Measurements from ENCODE around the gene PKN1. TPM values are rescaled to one million over a fixed set of nuclear protein-coding genes. Genes with fewer than 3 reads are reported as not detected.
"Not testable (repeated sequence)": the region's sequence is repeated elsewhere in the genome, so short reads cannot be mapped to it uniquely, and the experiment has no call there.

Gene PKN1
- total RNA-seq, 1 donor from 2014 or later: 159 TPM

DNA sequence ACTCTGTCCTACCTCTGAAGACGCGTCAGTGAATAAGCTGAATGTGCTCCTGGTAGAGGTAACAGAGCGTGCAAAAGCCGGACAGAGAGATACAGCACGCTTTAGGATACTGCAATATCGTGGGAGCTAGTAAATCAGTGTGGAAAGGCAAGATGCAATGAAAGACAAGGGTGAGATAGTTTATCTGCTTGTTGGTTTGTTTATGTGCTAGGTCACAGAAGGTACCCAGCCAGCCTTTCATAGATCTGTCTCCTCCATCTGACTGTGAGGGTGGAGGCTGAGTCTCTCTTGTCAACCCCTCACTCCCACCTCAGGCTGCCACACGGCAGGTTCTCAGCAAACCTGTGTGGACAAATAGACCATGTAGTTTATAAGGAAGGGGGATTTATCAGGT, 63.7 kb downstream of the PKN1 start:
- Histone ChIP-seq H3K27me3 (no peaks in the 10 kb centered on the region), H3K4me3 (peak overlapping the region; percentile 91), H3K27ac (peak overlapping the region; percentile 80), H3K9me3 (no peaks in the 10 kb centered on the region), H3K4me1 (peaks cover 29% of the 10 kb centered on the region), H3K36me3 (no peaks in the 10 kb centered on the region)
- TF ChIP-seq, protein P1, sequence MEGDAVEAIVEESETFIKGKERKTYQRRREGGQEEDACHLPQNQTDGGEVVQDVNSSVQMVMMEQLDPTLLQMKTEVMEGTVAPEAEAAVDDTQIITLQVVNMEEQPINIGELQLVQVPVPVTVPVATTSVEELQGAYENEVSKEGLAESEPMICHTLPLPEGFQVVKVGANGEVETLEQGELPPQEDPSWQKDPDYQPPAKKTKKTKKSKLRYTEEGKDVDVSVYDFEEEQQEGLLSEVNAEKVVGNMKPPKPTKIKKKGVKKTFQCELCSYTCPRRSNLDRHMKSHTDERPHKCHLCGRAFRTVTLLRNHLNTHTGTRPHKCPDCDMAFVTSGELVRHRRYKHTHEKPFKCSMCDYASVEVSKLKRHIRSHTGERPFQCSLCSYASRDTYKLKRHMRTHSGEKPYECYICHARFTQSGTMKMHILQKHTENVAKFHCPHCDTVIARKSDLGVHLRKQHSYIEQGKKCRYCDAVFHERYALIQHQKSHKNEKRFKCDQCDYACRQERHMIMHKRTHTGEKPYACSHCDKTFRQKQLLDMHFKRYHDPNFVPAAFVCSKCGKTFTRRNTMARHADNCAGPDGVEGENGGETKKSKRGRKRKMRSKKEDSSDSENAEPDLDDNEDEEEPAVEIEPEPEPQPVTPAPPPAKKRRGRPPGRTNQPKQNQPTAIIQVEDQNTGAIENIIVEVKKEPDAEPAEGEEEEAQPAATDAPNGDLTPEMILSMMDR (IDR thresholded peaks at IDR 0.05): no peak
- DNase-seq: no peak
- ATAC-seq: no peak
- intact Hi-C loops (cut with DNase I): no loop called here

GRCh38 chr19:14497228-14497921, 64.3 kb downstream of the PKN1 start:
- DNase-seq (peak; percentile 71), ATAC-seq (peak; percentile 9)

GRCh38 chr19:14502334-14503092, 69.4 kb downstream of the PKN1 start:
- DNase-seq: no peak
- TF ChIP-seq, protein P1 (IDR thresholded peaks at IDR 0.05): no peak
- H3K27ac ChIP-seq: no peak overlapping the region
- no peaks in the 10 kb centered on the region for H3K36me3 ChIP-seq
- intact Hi-C loops (cut with DNase I): no loop called here
- H3K4me1 ChIP-seq: peaks cover 17% of the 10 kb centered on the region
- H3K9me3 ChIP-seq: no peaks in the 10 kb centered on the region
- peak; percentile 36 for ATAC-seq
- H3K4me3 ChIP-seq: no peak overlapping the region
- no peaks in the 10 kb centered on the region for H3K27me3 ChIP-seq

More at GRCh38 chr19:14497228-14497921, 64.3 kb downstream of the PKN1 start:
- TF ChIP-seq, protein P1 (IDR thresholded peaks at IDR 0.05): no peak
- Histone ChIP-seq H3K9me3 (no peaks in the 10 kb centered on the region), H3K4me3 (no peak overlapping the region), H3K4me1 (peaks cover 31% of the 10 kb centered on the region), H3K27me3 (no peaks in the 10 kb centered on the region), H3K27ac (peak overlapping the region; percentile 80), H3K36me3 (no peaks in the 10 kb centered on the region)
- intact Hi-C loops (cut with DNase I): no loop called here

GRCh38 chr19:14503285-14503684, 70.2 kb downstream of the PKN1 start:
- Histone ChIP-seq H3K4me1 (peaks cover 17% of the 10 kb centered on the region), H3K36me3 (no peaks in the 10 kb centered on the region), H3K9me3 (no peaks in the 10 kb centered on the region), H3K4me3 (no peak overlapping the region), H3K27ac (no peak overlapping the region), H3K27me3 (no peaks in the 10 kb centered on the region)
- intact Hi-C loops (cut with DNase I): no loop called here
- ATAC-seq (no peak), DNase-seq (no peak)
- TF ChIP-seq, protein P1 (IDR thresholded peaks at IDR 0.05): no peak

DNA sequence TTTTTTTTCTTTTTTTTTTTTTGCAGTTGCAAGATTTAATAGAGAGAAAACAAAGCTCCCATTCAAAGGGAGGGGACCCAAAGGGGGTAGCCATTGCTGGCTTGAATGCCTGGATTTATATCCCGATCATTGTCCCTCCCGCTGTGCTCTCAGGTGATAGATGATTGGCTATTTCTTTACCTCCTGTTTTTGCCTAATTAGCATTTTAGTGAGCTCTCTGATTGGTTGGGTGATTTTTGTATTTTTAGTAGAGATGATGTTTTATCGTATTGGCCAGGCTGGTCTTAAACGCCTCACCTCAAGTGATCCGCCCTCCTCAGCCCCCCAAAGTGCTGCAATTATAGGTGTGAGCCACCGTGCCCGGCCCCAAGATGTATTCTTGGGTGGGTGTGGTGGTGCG, 71.5 kb downstream of the PKN1 start:
- peaks cover 22% of the 10 kb centered on the region for H3K4me1 ChIP-seq
- ATAC-seq; DNase-seq; H3K36me3 ChIP-seq; H3K27me3 ChIP-seq; H3K4me3 ChIP-seq; H3K27ac ChIP-seq; H3K9me3 ChIP-seq; intact Hi-C loops (cut with DNase I): not testable (repeated sequence)
